H1 (cell line): ENCODE results near the gene MYH6. TPM values are rescaled to one million over a fixed set of nuclear protein-coding genes. Genes with fewer than 3 reads are reported as not detected.

Experiments
- KDM4A ChIP-seq: IDR thresholded peaks from one replicate; pipeline ENCODE4 v1.7.1; 2012; ENCODE audit warnings: low read depth, mild to moderate bottlenecking, moderate library complexity, low read length, inconsistent platforms; ENCODE audit not compliant: severe bottlenecking
- SIRT6 ChIP-seq: IDR thresholded peaks from one replicate; pipeline ENCODE4 v1.7.1; 2012; ENCODE audit warnings: low read length, inconsistent platforms
- polyA plus RNA-seq, 7 experiments: library from polyadenylated mRNA; depleted of rRNA in 3 of 7; stranded (reverse) in 5 of 7; unstranded in 2 of 7; fragments of >200 nt in 5 of 7; fragments of 200-250 nt in 2 of 7; gene quantifications; 1 replicate in 5 of 7; 2 replicates in 1 of 7; 4 replicates in 1 of 7; pipeline versions ENCODE4 v1.2.1 to v1.2.3, GENCODE V29; 2011 to 2013; ENCODE audit warnings: missing spikeins in 2 of 7, mixed read lengths in 2 of 7
- total RNA-seq: library from RNA; stranded (reverse); fragmentation: NEBNext Ultra II Directional; extraction: Animal tissue kit (Norgen Biotek cat#: 25700); gene quantifications from 2 replicates; pipeline ENCODE4 v1.2.1, GENCODE V29; 2021
- TF ChIP-seq, protein P1 (sequence below): IDR thresholded peaks from 2 replicates; pipeline ENCODE4 v1.6.1; 2011; ENCODE audit warnings: low read depth, mild to moderate bottlenecking, low read length; ENCODE audit not compliant: insufficient read depth

MYH6 gene
- total and polyA plus RNA-seq, 2 of the 8 experiments (the other 6 are each of a cell fraction or from before 2014, with no cell fraction given), result 0.03 TPM; not detected in 1

DNA sequence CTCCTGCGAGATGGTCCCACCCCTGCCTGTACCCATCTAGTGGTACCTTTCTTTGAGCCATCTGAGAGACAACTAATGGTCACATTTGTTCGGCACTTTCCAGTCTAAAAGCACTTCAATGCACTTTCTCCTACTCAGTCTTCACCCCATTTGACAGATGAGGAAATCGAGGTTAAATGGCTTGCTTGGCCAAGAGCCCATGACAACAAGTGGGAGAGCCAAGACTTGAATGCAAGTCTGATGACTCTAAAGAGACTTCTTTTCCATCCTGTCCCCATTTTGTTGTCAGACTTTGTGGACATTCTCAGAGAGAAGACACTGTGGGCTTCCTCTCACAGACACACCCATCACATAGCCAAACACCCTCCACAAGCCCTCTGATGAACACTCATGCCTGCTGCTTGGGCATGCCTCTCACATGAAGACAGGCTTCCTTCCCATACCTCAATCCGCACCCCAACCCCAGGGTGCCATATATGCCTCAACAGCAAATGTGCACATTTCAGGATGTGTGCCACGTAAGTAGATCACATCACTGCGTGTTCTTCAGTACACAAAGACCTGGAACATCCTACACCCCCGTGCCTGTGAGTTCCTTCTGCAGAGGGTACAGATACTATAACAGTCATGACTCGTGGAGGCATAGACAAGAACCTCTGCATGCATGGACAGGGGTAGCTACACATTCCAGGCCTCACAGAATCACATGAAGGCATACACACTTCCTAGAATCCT, 26.6 kb upstream of the MYH6 start (continued):
- TF ChIP-seq KDM4A, result no peak
- TF ChIP-seq SIRT6, result no peak
- TF ChIP-seq, protein P1, sequence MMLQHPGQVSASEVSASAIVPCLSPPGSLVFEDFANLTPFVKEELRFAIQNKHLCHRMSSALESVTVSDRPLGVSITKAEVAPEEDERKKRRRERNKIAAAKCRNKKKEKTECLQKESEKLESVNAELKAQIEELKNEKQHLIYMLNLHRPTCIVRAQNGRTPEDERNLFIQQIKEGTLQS, result no peak
- TF ChIP-seq, all 59 proteins: peak for 0
